CD4-positive, alpha-beta memory T cell (primary cell): ENCODE data around the gene FABP6. TPM values are rescaled to one million over a fixed set of nuclear protein-coding genes. Genes with fewer than 3 reads are reported as not detected.

ENCODE experiments used
- CTCF ChIA-PET: fragments of 350-600 bp; sonication (Branson Sonifier 250); formaldehyde crosslinking; loops from one replicate; lab custom pipeline; 2021; ENCODE audit warnings: inconsistent platforms; ENCODE audit not compliant: partially characterized antibody; lab: Charles Lee
- POLR2A ChIA-PET: fragments of 350-600 bp; sonication (Branson Sonifier 250); formaldehyde crosslinking; loops from one replicate; lab custom pipeline; 2021; ENCODE audit not compliant: partially characterized antibody; lab: Charles Lee
- DNase-seq, 5 donors: peaks; one replicate each; pipeline versions ENCODE4 v3.0.0 to v3.0.0-alpha.2; 2020 to 2022; ENCODE audit warnings: mixed read lengths in 1 of 5
- H3K27ac ChIP-seq: one replicate; pipeline ENCODE4 v1.7.0; 2013; ENCODE audit warnings: low read depth, low read length
- H3K27me3 ChIP-seq: 2 replicates; pipeline ENCODE4 v1.7.0; 2013; ENCODE audit warnings: mild to moderate bottlenecking, low read length, moderate library complexity; ENCODE audit not compliant: insufficient read depth
- H3K36me3 ChIP-seq: 2 replicates; pipeline ENCODE4 v1.7.0; 2013; ENCODE audit warnings: mild to moderate bottlenecking, low read length, moderate library complexity; ENCODE audit not compliant: insufficient read depth
- H3K4me1 ChIP-seq: 2 replicates; pipeline ENCODE4 v1.7.0; 2013; ENCODE audit warnings: mild to moderate bottlenecking, low read length, moderate library complexity; ENCODE audit not compliant: insufficient read depth
- H3K4me3 ChIP-seq, 2 donors: one replicate each; pipeline ENCODE4 v1.7.0; 2013; ENCODE audit warnings: low read length in 2 of 2, mild to moderate bottlenecking in 1 of 2
- H3K9me3 ChIP-seq, 2 donors: one replicate each; pipeline ENCODE4 v1.7.0; 2013; ENCODE audit warnings: low read length in 2 of 2, control low read depth in 1 of 2; ENCODE audit not compliant: control insufficient read depth in 1 of 2
- H3K27ac Mint-ChIP-seq, 7 donors: one replicate each; pipeline ENCODE4 v1.8.0; 2020 to 2021; ENCODE audit warnings: mixed read lengths in 7 of 7, mild to moderate bottlenecking in 6 of 7, inconsistent platforms in 3 of 7, moderate library complexity in 3 of 7
- H3K27me3 Mint-ChIP-seq, 2 donors: one replicate each; pipeline ENCODE4 v1.8.0; 2020 to 2021; ENCODE audit warnings: mixed read lengths in 2 of 2
- H3K36me3 Mint-ChIP-seq, 2 donors: one replicate each; pipeline ENCODE4 v1.8.0; 2020 to 2021; ENCODE audit warnings: mixed read lengths in 2 of 2, inconsistent platforms in 1 of 2, mild to moderate bottlenecking in 1 of 2
- H3K4me1 Mint-ChIP-seq, 4 donors: one replicate each; pipeline ENCODE4 v1.8.0; 2020 to 2021; ENCODE audit warnings: mixed read lengths in 4 of 4, mild to moderate bottlenecking in 1 of 4
- H3K4me3 Mint-ChIP-seq, 8 donors: one replicate each; pipeline ENCODE4 v1.8.0; 2020 to 2021; ENCODE audit warnings: mixed read lengths in 8 of 8, mild to moderate bottlenecking in 7 of 8, moderate library complexity in 6 of 8, inconsistent platforms in 3 of 8
- H3K9me3 Mint-ChIP-seq, 8 donors: one replicate each; pipeline ENCODE4 v1.8.0; 2020 to 2021; ENCODE audit warnings: mixed read lengths in 8 of 8, mild to moderate bottlenecking in 5 of 8, inconsistent platforms in 3 of 8, moderate library complexity in 1 of 8
- intact Hi-C: fragments of 100-400 bp; cut with micrococcal nuclease; formaldehyde crosslinking; loops from one replicate; pipeline ENCODE4 v1.15.1; 2023
- polyA plus RNA-seq, 2 donors: library from polyadenylated mRNA; unstranded; fragments of 300-500 nt; fragmentation: Illumina TruSeq; gene quantifications; one replicate each; pipeline ENCODE4 v1.2.3, GENCODE V29; 2021
- total RNA-seq, 2 experiments: library from RNA; stranded (reverse); gene quantifications; one replicate each; pipeline ENCODE4 v1.2.3, GENCODE V29; 2021

Gene FABP6
- total and polyA plus RNA-seq, 4 experiments from 2014 or later: not detected

- no peaks in the 10 kb centered on the region for H3K36me3 Mint-ChIP-seq
- intact Hi-C loops: no loop called here
- Histone ChIP-seq H3K27ac (no peak overlapping the region), H3K4me3 (no peak overlapping the region), H3K36me3 (no peaks in the 10 kb centered on the region), H3K9me3 (no peaks in the 10 kb centered on the region), H3K4me1 (no peaks in the 10 kb centered on the region), H3K27me3 (no peaks in the 10 kb centered on the region)
- peaks cover 4% of the 10 kb centered on the region in 2 donors for H3K27me3 Mint-ChIP-seq
- no peak for DNase-seq
- CTCF ChIA-PET: no interaction called here
- H3K9me3 Mint-ChIP-seq: no peaks in the 10 kb centered on the region
- H3K4me1 Mint-ChIP-seq: peaks cover 0 to 2% (median 0%) of the 10 kb centered on the region in 4 donors
- H3K4me3 Mint-ChIP-seq: no peak overlapping the region
- POLR2A ChIA-PET: no interaction called here
- H3K27ac Mint-ChIP-seq: no peak overlapping the region
These were observed 31.8 kb downstream of the FABP6 start for GRCh38 chr5:160260881-160261815.

GRCh38 chr5:160262151-160263074 lies 33.1 kb downstream of the FABP6 start:
- intact Hi-C loops: no loop called here
- no peaks in the 10 kb centered on the region for H3K9me3 Mint-ChIP-seq
- Histone ChIP-seq H3K27me3 (no peaks in the 10 kb centered on the region), H3K4me3 (no peak overlapping the region), H3K27ac (no peak overlapping the region), H3K9me3 (no peaks in the 10 kb centered on the region), H3K4me1 (no peaks in the 10 kb centered on the region), H3K36me3 (no peaks in the 10 kb centered on the region)
- peaks cover 0 to 2% (median 0%) of the 10 kb centered on the region in 4 donors for H3K4me1 Mint-ChIP-seq
- DNase-seq: no peak
- H3K36me3 Mint-ChIP-seq: no peaks in the 10 kb centered on the region
- no peak overlapping the region for H3K4me3 Mint-ChIP-seq
- peaks cover 6 to 8% of the 10 kb centered on the region in 2 donors for H3K27me3 Mint-ChIP-seq
- no peak overlapping the region for H3K27ac Mint-ChIP-seq
- CTCF ChIA-PET: interaction anchor here (1.6 kb wide), 1 partner anchor 10 kb away, joined by 3 read pairs; no protein-coding TSS in a partner anchor
- POLR2A ChIA-PET: no interaction called here

GRCh38 chr5:160263326-160263855 lies 34.1 kb downstream of the FABP6 start:
- DNase-seq: no peak
- no peaks in the 10 kb centered on the region for H3K36me3 ChIP-seq
- H3K27me3 ChIP-seq: no peaks in the 10 kb centered on the region
- Mint-ChIP-seq H3K36me3 (no peaks in the 10 kb centered on the region), H3K9me3 (no peaks in the 10 kb centered on the region), H3K4me3 (no peak overlapping the region), H3K27me3 (peaks cover 6 to 13% of the 10 kb centered on the region in 2 donors), H3K4me1 (peaks cover 0 to 2% (median 0%) of the 10 kb centered on the region in 4 donors), H3K27ac (no peak overlapping the region)
- ChIA-PET CTCF (interaction anchor here (1.6 kb wide), 1 partner anchor 11 kb away, joined by 3 read pairs; no protein-coding TSS in a partner anchor), POLR2A (no interaction called here)
- H3K4me1 ChIP-seq: no peaks in the 10 kb centered on the region
- H3K4me3 ChIP-seq: no peak overlapping the region
- intact Hi-C loops: no loop called here
- H3K9me3 ChIP-seq: no peaks in the 10 kb centered on the region
- no peak overlapping the region for H3K27ac ChIP-seq

GRCh38 chr5:160266044-160266443 lies 36.7 kb downstream of the FABP6 start:
- H3K4me1 Mint-ChIP-seq: peaks cover 0 to 2% (median 0%) of the 10 kb centered on the region in 4 donors
- H3K36me3 ChIP-seq: no peaks in the 10 kb centered on the region
- H3K27ac Mint-ChIP-seq: no peak overlapping the region
- no peaks in the 10 kb centered on the region for H3K27me3 ChIP-seq
- no peaks in the 10 kb centered on the region for H3K4me1 ChIP-seq
- no peaks in the 10 kb centered on the region for H3K9me3 Mint-ChIP-seq
- H3K9me3 ChIP-seq: no peaks in the 10 kb centered on the region
- ChIA-PET CTCF (no interaction called here), POLR2A (no interaction called here)
- no peak overlapping the region for H3K4me3 ChIP-seq
- H3K36me3 Mint-ChIP-seq: no peaks in the 10 kb centered on the region
- intact Hi-C loops: no loop called here
- no peak overlapping the region for H3K4me3 Mint-ChIP-seq
- H3K27me3 Mint-ChIP-seq: peaks cover 6 to 13% of the 10 kb centered on the region in 2 donors
- no peak for DNase-seq
- H3K27ac ChIP-seq: no peak overlapping the region

GRCh38 chr5:160266752-160267345 lies 37.5 kb downstream of the FABP6 start:
- peaks cover 9 to 10% of the 10 kb centered on the region in 2 donors for H3K27me3 Mint-ChIP-seq
- H3K9me3 Mint-ChIP-seq: no peaks in the 10 kb centered on the region
- ChIA-PET POLR2A (no interaction called here), CTCF (interaction anchor here (1.0 kb wide), 1 partner anchor 10 kb away, joined by 3 read pairs; no protein-coding TSS in a partner anchor)
- no peak overlapping the region for H3K27ac Mint-ChIP-seq
- no peak overlapping the region for H3K4me3 Mint-ChIP-seq
- no peaks in the 10 kb centered on the region for H3K36me3 Mint-ChIP-seq
- no peak for DNase-seq
- Histone ChIP-seq H3K4me3 (no peak overlapping the region), H3K27me3 (no peaks in the 10 kb centered on the region), H3K9me3 (no peaks in the 10 kb centered on the region), H3K27ac (no peak overlapping the region), H3K36me3 (no peaks in the 10 kb centered on the region), H3K4me1 (no peaks in the 10 kb centered on the region)
- intact Hi-C loops: no loop called here
- H3K4me1 Mint-ChIP-seq: peaks cover 0 to 5% (median 2%) of the 10 kb centered on the region in 4 donors

GRCh38 chr5:160268121-160268520 lies 38.8 kb downstream of the FABP6 start:
- ChIA-PET CTCF (no interaction called here), POLR2A (no interaction called here)
- Mint-ChIP-seq H3K36me3 (no peaks in the 10 kb centered on the region), H3K4me3 (no peak overlapping the region), H3K4me1 (peaks cover 0 to 4% (median 2%) of the 10 kb centered on the region in 4 donors), H3K9me3 (no peaks in the 10 kb centered on the region), H3K27me3 (peaks cover 9 to 10% of the 10 kb centered on the region in 2 donors), H3K27ac (no peak overlapping the region)
- no peaks in the 10 kb centered on the region for H3K36me3 ChIP-seq
- H3K9me3 ChIP-seq: no peaks in the 10 kb centered on the region
- no peak overlapping the region for H3K27ac ChIP-seq
- DNase-seq: no peak
- H3K4me1 ChIP-seq: no peaks in the 10 kb centered on the region
- intact Hi-C loops: no loop called here
- no peaks in the 10 kb centered on the region for H3K27me3 ChIP-seq
- H3K4me3 ChIP-seq: no peak overlapping the region
